ENCODE measurements around the gene KIDINS220. TPM values are rescaled to one million over a fixed set of nuclear protein-coding genes. Genes with fewer than 3 reads are reported as not detected.

Gene KIDINS220
- total RNA-seq, 1 experiment from 2014 or later, result 20.1 TPM

DNA sequence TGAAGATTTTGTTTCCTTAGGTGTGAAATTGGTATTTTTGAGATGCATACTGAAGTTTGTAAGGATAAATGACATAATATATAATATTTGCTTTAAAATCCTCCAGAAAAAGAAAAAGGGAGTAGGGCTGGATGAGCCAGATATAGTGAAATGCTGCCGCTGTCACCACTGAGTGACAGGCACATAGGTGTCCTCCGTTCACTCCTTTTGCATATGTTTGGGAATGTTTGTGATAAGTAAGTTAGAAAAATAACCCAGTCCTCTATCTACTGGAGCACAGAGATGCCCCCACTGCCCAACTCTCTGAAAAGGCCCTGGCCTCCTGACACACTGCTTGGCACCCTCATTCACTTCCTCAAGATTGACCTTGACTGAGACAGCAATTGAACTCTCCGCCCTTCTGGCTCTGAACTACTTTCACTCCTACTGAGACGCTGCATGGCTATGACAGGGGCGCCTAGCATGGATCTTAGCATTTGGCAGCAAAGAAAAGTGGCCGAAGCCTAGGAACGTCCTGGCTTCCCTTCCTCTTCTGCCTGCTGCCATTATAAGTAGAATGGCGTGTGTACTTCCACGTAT, 145.5 kb downstream of the KIDINS220 start:
- RAD21 ChIA-PET (ENCODE audit: low non-redundant PET in 1 of 2, low total read pairs in 2 of 2, uncharacterized antibody in 2 of 2, unreplicated experiment in 2 of 2), result no interaction called here
- no peak for ATAC-seq
- Histone ChIP-seq H3K27me3 (ENCODE audit: insufficient read depth, low read length) (no peaks in the 10 kb centered on the region), H3K36me3 (ENCODE audit: control insufficient read depth in 1 of 2, insufficient read depth in 2 of 2, low read length in 2 of 2) (no peaks in the 10 kb centered on the region), H3K79me2 (ENCODE audit: insufficient read depth, low read length) (no peaks in the 10 kb centered on the region), H3K4me2 (ENCODE audit: low read length) (no peak overlapping the region), H3K27ac (ENCODE audit: low read depth, low read length) (no peak overlapping the region), H4K20me1 (ENCODE audit: insufficient read depth) (no peaks in the 10 kb centered on the region), H3K4me3 (replicated peaks in 1 of 2; ENCODE audit: low read depth in 1 of 2, low read length in 2 of 2) (no peak overlapping the region), H3K4me1 (ENCODE audit: control insufficient read depth in 1 of 2, insufficient read depth in 2 of 2, low read length in 2 of 2) (peaks cover 0 to 12% of the 10 kb centered on the region in 2 experiments; a peak in 2 of 4 replicates), H2AFZ (ENCODE audit: low read depth, low read length, poor library complexity, severe bottlenecking) (no peak overlapping the region), H3K9me2 (ENCODE audit: insufficient read depth) (no peaks in the 10 kb centered on the region), H3K9ac (ENCODE audit: low read length) (no peak overlapping the region), H3K9me3 (ENCODE audit: control insufficient read depth in 1 of 2, insufficient read depth in 1 of 2, low read depth in 1 of 2, low read length in 2 of 2) (no peaks in the 10 kb centered on the region)
- intact Hi-C loops (cut with micrococcal nuclease), result loop anchor here (2.0 to 5.0 kb wide), 2 partner anchors 69 to 445 kb away; no protein-coding TSS in a partner anchor
- no TSS peak for BruUV-seq (replicated peaks)
- DNase-seq (ENCODE audit: low read depth, low spot score), result no peak
- TF ChIP-seq ELF1 (IDR thresholded peaks at IDR 0.05; ENCODE audit: borderline replicate concordance, low read depth) (no peak), SRF (IDR thresholded peaks at IDR 0.05; ENCODE audit: low read depth) (no peak), SP1 (IDR thresholded peaks at IDR 0.05; ENCODE audit: low read depth) (no peak), ZFX (IDR thresholded peaks at IDR 0.05) (no peak), EGR1 (IDR thresholded peaks at IDR 0.05; ENCODE audit: low read depth) (no peak), POLR2A (IDR thresholded peaks at IDR 0.05; ENCODE audit: borderline replicate concordance, extremely low read depth, insufficient read depth, insufficient read length) (no peak), FOSL1 (IDR thresholded peaks at IDR 0.05; ENCODE audit: low read depth) (no peak), ZNF274 (IDR thresholded peaks at IDR 0.05; ENCODE audit: low read depth, low read length) (no peak), TCF7L2 (IDR thresholded peaks at IDR 0.05; ENCODE audit: borderline replicate concordance, extremely low read depth, insufficient read depth, insufficient read length) (no peak)
- TF ChIP-seq, protein P1, sequence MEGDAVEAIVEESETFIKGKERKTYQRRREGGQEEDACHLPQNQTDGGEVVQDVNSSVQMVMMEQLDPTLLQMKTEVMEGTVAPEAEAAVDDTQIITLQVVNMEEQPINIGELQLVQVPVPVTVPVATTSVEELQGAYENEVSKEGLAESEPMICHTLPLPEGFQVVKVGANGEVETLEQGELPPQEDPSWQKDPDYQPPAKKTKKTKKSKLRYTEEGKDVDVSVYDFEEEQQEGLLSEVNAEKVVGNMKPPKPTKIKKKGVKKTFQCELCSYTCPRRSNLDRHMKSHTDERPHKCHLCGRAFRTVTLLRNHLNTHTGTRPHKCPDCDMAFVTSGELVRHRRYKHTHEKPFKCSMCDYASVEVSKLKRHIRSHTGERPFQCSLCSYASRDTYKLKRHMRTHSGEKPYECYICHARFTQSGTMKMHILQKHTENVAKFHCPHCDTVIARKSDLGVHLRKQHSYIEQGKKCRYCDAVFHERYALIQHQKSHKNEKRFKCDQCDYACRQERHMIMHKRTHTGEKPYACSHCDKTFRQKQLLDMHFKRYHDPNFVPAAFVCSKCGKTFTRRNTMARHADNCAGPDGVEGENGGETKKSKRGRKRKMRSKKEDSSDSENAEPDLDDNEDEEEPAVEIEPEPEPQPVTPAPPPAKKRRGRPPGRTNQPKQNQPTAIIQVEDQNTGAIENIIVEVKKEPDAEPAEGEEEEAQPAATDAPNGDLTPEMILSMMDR (IDR thresholded peaks at IDR 0.05 in 2 of 3, conservative IDR thresholded peaks at IDR 0.05 in 1 of 3; ENCODE audit: borderline replicate concordance in 1 of 3, insufficient read depth in 1 of 3, low read depth in 2 of 3, low read length in 2 of 3), result no peak
- TF ChIP-seq, protein P2, sequence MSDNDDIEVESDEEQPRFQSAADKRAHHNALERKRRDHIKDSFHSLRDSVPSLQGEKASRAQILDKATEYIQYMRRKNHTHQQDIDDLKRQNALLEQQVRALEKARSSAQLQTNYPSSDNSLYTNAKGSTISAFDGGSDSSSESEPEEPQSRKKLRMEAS (IDR thresholded peaks at IDR 0.05), result no peak
- POLR2A ChIA-PET, result no interaction called here
- CTCF ChIA-PET, result no interaction called here
